ENCODE results near the gene USPL1.

USPL1 gene

DNA sequence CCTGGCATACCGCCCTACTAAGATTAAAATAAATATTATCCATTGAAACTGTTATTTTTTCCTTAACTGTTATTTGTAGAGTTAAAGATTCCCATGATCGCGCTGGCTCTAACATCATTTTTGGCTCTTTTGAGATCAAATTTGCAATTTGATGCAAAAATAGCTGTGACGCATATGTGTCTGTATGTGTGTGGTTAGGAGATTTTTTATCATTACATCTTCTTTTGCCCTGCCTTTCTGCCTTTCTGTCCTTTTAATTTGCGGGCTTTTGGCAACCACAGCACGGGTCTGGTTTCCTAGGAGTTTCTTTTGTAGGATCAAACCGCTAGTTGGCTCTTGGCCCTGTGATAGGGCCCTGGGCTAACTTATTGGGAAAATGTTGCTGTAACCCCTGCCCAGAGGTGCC, 80.3 kb downstream of the USPL1 start:
- CTCF ChIA-PET, result no interaction called here
- no peak overlapping the region for H3K27ac ChIP-seq (ENCODE audit: extremely low read depth, low read depth, low read length)
- no peak overlapping the region for H3K4me3 ChIP-seq (ENCODE audit: low read depth, low read length)
- H3K9me3 ChIP-seq (ENCODE audit: control insufficient read depth, insufficient read depth, low read depth, low read length), result no peaks in the 10 kb centered on the region
- TF ChIP-seq FEZF1 (tag by site-specific recombination; IDR thresholded peaks at IDR 0.05) (no peak), ZNF830 (tag by site-specific recombination; IDR thresholded peaks at IDR 0.05; ENCODE audit: low read depth) (no peak), ZNF561 (tag by site-specific recombination; IDR thresholded peaks at IDR 0.05; ENCODE audit: borderline replicate concordance) (no peak), ZNF530 (tag by site-specific recombination; IDR thresholded peaks at IDR 0.05; ENCODE audit: low read depth) (no peak), ZNF202 (tag by site-specific recombination; IDR thresholded peaks at IDR 0.05; ENCODE audit: borderline replicate concordance) (no peak)
- no peaks in the 10 kb centered on the region for H3K4me1 ChIP-seq (ENCODE audit: control insufficient read depth, insufficient read depth, low read length)
- POLR2A ChIA-PET, result no interaction called here
- H3K36me3 ChIP-seq (ENCODE audit: control insufficient read depth in 2 of 2, insufficient read depth in 1 of 2, low read length in 2 of 2), result no peaks in the 10 kb centered on the region

GRCh38 chr13:30698488-30699005, 80.8 kb downstream of the USPL1 start:
- H3K4me3 ChIP-seq (ENCODE audit: low read depth, low read length), result no peak overlapping the region
- TF ChIP-seq WT1 (tag by site-specific recombination; IDR thresholded peaks at IDR 0.05), result no peak
- no peak for TF ChIP-seq ZFP69B (tag by site-specific recombination; IDR thresholded peaks at IDR 0.05)
- no peak for TF ChIP-seq ZNF510 (tag by site-specific recombination; IDR thresholded peaks at IDR 0.05; ENCODE audit: insufficient replicate concordance)
- no peak for TF ChIP-seq YY2 (tag by site-specific recombination; IDR thresholded peaks at IDR 0.05)
- no peaks in the 10 kb centered on the region for H3K9me3 ChIP-seq (ENCODE audit: control insufficient read depth, insufficient read depth, low read depth, low read length)
- no peaks in the 10 kb centered on the region for H3K36me3 ChIP-seq (ENCODE audit: control insufficient read depth in 2 of 2, insufficient read depth in 1 of 2, low read length in 2 of 2)
- no peak overlapping the region for H3K27ac ChIP-seq (ENCODE audit: extremely low read depth, low read depth, low read length)
- no peaks in the 10 kb centered on the region for H3K4me1 ChIP-seq (ENCODE audit: control insufficient read depth, insufficient read depth, low read length)
- CTCF ChIA-PET, result interaction anchor here (0.7 kb wide), 1 partner anchor 173 kb away, joined by 3 read pairs; no protein-coding TSS in a partner anchor
- POLR2A ChIA-PET, result no interaction called here

GRCh38 chr13:30700364-30700763, 82.6 kb downstream of the USPL1 start:
- Histone ChIP-seq H3K9me3 (ENCODE audit: control insufficient read depth, insufficient read depth, low read depth, low read length) (no peaks in the 10 kb centered on the region), H3K4me1 (ENCODE audit: control insufficient read depth, insufficient read depth, low read length) (no peaks in the 10 kb centered on the region), H3K27ac (ENCODE audit: extremely low read depth, low read depth, low read length) (no peak overlapping the region), H3K36me3 (ENCODE audit: control insufficient read depth in 2 of 2, insufficient read depth in 1 of 2, low read length in 2 of 2) (no peaks in the 10 kb centered on the region), H3K4me3 (ENCODE audit: low read depth, low read length) (no peak overlapping the region)
- CTCF ChIA-PET, result interaction anchor here (0.7 kb wide), 1 partner anchor 292 kb away, joined by 4 read pairs; no protein-coding TSS in a partner anchor
- POLR2A ChIA-PET, result no interaction called here
- no peak for TF ChIP-seq ZNF155 (tag by site-specific recombination; IDR thresholded peaks at IDR 0.05)
- TF ChIP-seq, protein P1, sequence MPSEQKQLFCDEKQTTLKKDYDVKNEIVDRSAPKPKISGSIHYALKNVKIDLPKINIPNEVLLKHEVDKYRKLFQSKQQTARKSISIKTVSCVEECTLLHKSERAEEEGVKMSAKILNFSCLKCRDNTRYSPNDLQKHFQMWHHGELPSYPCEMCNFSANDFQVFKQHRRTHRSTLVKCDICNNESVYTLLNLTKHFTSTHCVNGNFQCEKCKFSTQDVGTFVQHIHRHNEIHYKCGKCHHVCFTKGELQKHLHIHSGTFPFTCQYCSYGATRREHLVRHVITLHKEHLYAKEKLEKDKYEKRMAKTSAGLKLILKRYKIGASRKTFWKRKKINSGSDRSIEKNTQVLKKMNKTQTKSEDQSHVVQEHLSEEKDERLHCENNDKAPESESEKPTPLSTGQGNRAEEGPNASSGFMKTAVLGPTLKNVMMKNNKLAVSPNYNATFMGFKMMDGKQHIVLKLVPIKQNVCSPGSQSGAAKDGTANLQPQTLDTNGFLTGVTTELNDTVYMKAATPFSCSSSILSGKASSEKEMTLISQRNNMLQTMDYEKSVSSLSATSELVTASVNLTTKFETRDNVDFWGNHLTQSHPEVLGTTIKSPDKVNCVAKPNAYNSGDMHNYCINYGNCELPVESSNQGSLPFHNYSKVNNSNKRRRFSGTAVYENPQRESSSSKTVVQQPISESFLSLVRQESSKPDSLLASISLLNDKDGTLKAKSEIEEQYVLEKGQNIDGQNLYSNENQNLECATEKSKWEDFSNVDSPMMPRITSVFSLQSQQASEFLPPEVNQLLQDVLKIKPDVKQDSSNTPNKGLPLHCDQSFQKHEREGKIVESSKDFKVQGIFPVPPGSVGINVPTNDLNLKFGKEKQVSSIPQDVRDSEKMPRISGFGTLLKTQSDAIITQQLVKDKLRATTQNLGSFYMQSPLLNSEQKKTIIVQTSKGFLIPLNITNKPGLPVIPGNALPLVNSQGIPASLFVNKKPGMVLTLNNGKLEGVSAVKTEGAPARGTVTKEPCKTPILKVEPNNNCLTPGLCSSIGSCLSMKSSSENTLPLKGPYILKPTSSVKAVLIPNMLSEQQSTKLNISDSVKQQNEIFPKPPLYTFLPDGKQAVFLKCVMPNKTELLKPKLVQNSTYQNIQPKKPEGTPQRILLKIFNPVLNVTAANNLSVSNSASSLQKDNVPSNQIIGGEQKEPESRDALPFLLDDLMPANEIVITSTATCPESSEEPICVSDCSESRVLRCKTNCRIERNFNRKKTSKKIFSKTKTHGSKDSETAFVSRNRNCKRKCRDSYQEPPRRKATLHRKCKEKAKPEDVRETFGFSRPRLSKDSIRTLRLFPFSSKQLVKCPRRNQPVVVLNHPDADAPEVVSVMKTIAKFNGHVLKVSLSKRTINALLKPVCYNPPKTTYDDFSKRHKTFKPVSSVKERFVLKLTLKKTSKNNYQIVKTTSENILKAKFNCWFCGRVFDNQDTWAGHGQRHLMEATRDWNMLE (tag by site-specific recombination; conservative IDR thresholded peaks at IDR 0.05; ENCODE audit: low read depth), result no peak

- no peak overlapping the region for H3K4me3 ChIP-seq (ENCODE audit: low read depth, low read length)
- H3K4me1 ChIP-seq (ENCODE audit: control insufficient read depth, insufficient read depth, low read length), result no peaks in the 10 kb centered on the region
- POLR2A ChIA-PET, result no interaction called here
- CTCF ChIA-PET, result no interaction called here
- H3K9me3 ChIP-seq (ENCODE audit: control insufficient read depth, insufficient read depth, low read depth, low read length), result no peaks in the 10 kb centered on the region
- no peaks in the 10 kb centered on the region for H3K36me3 ChIP-seq (ENCODE audit: control insufficient read depth in 2 of 2, insufficient read depth in 1 of 2, low read length in 2 of 2)
- no peak overlapping the region for H3K27ac ChIP-seq (ENCODE audit: extremely low read depth, low read depth, low read length)
- TF ChIP-seq ZBTB1 (tag by site-specific recombination; IDR thresholded peaks at IDR 0.05), result no peak
Observed at GRCh38 chr13:30702006-30702405, 84.3 kb downstream of the USPL1 start.
